HG03095 (cell line): ENCODE results near the gene DOC2A.

Experiments
- ATAC-seq: cut with Tn5 transposase; IDR thresholded peaks from one replicate; pipeline ENCODE4 v1.9.1; 2021; ENCODE audit warnings: moderate library complexity; ENCODE audit not compliant: unreplicated experiment

DOC2A gene

GRCh38 chr16:29990034-29990433 is 20.8 kb downstream of the DOC2A start:
- ATAC-seq: no peak

- no peak for ATAC-seq
These were observed 21.5 kb downstream of the DOC2A start for GRCh38 chr16:29989111-29989858.

GRCh38 chr16:29988346-29989075 is 22.3 kb downstream of the DOC2A start:
- no peak for ATAC-seq

GRCh38 chr16:29987371-29988085 is 23.3 kb downstream of the DOC2A start:
- ATAC-seq: no peak

GRCh38 chr16:29986931-29987330 is 23.9 kb downstream of the DOC2A start:
- no peak for ATAC-seq

- no peak for ATAC-seq
These were observed 24.6 kb downstream of the DOC2A start for GRCh38 chr16:29986231-29986630.

- no peak for ATAC-seq
These were observed 25.5 kb downstream of the DOC2A start for GRCh38 chr16:29985271-29985811.

GRCh38 chr16:29984764-29985147 is 26.1 kb downstream of the DOC2A start:
- no peak for ATAC-seq

GRCh38 chr16:29984137-29984763 is 26.6 kb downstream of the DOC2A start:
- no peak for ATAC-seq

- ATAC-seq: no peak
These were observed 27.2 kb downstream of the DOC2A start for GRCh38 chr16:29983420-29984136.

- ATAC-seq: no peak
These were observed 28.0 kb downstream of the DOC2A start for GRCh38 chr16:29982560-29983419.

GRCh38 chr16:29978564-29979270 is 32.1 kb downstream of the DOC2A start:
- no peak for ATAC-seq

- ATAC-seq: no peak
These were observed 32.7 kb downstream of the DOC2A start for GRCh38 chr16:29978081-29978480.

GRCh38 chr16:29977063-29977825 is 33.6 kb downstream of the DOC2A start:
- no peak for ATAC-seq

GRCh38 chr16:29975811-29976511 is 34.9 kb downstream of the DOC2A start:
- ATAC-seq: no peak

- ATAC-seq: no peak
These were observed 35.7 kb downstream of the DOC2A start for GRCh38 chr16:29975134-29975538.

GRCh38 chr16:29974291-29975133 is 36.3 kb downstream of the DOC2A start:
- no peak for ATAC-seq
